Heart right ventricle (tissue), 16 donors: ENCODE results near the gene PLEKHS1. TPM values are rescaled to one million over a fixed set of nuclear protein-coding genes. Genes with fewer than 3 reads are reported as not detected.

ENCODE experiments used
- ATAC-seq, 8 donors: fragments of 200-7000 bp; cut with Tn5 transposase; one replicate each; pipeline ENCODE4 v1.9.1; 2020; ENCODE audit warnings: mild to moderate bottlenecking in 8 of 8, moderate library complexity in 8 of 8, moderate number of reproducible peaks in 1 of 8
- DNase-seq, 2 donors: peaks; one replicate each; pipeline ENCODE4 v3.0.0-alpha.2; 2020
- H3K27ac ChIP-seq, 10 donors: fragments of 200-600 bp; sonication (generic) in 2 of 10; one replicate each; pipeline versions ENCODE4 v1.5.0 to v1.8.0; 2020 to 2022; ENCODE audit warnings: mild to moderate bottlenecking in 3 of 10
- H3K27me3 ChIP-seq, 7 donors: fragments of 200-600 bp; one replicate each; pipeline ENCODE4 v1.8.0; 2021 to 2022; ENCODE audit warnings: mild to moderate bottlenecking in 2 of 7
- H3K36me3 ChIP-seq, 9 donors: fragments of 200-600 bp; sonication (generic) in 1 of 9; one replicate each; pipeline versions ENCODE4 v1.5.0 to v1.8.0; 2020 to 2022; ENCODE audit warnings: mild to moderate bottlenecking in 2 of 9
- H3K4me1 ChIP-seq, 9 donors: fragments of 200-600 bp; sonication (generic) in 1 of 9; one replicate each; pipeline versions ENCODE4 v1.5.0 to v1.8.0; 2020 to 2022; ENCODE audit warnings: mild to moderate bottlenecking in 4 of 9
- H3K4me3 ChIP-seq, 10 donors: fragments of 200-600 bp; sonication (generic) in 2 of 10; one replicate each; pipeline versions ENCODE4 v1.5.0 to v1.8.0; 2020 to 2022; ENCODE audit warnings: mild to moderate bottlenecking in 7 of 10, moderate library complexity in 2 of 10
- H3K9me3 ChIP-seq, 11 donors: fragments of 200-600 bp in 10 of 11; sonication (generic) in 2 of 11; one replicate each; pipeline versions ENCODE4 v1.5.0 to v1.8.0; 2013 to 2022; ENCODE audit warnings: mild to moderate bottlenecking in 2 of 11, control low read depth in 1 of 11, moderate library complexity in 1 of 11
- WGBS, 2 donors: extraction: QIAGEN DNeasy Blood & Tissue Kit; methylation state at CpG; one replicate each; pipeline ENCODE4 v1.1.7; 2013; ENCODE audit warnings: inconsistent platforms in 1 of 2; 5-methylcytosine and 5-hydroxymethylcytosine counted together
- intact Hi-C, 10 donors: fragments of 100-400 bp; cut with DNase I; formaldehyde crosslinking; loops; one replicate each; pipeline versions ENCODE4 v1.11.1 to v1.14.2; 2022
- polyA plus RNA-seq, 2 donors: library from polyadenylated mRNA; stranded (reverse); fragments of 200-250 nt; gene quantifications; one replicate each; pipeline ENCODE4 v1.2.3, GENCODE V29; 2013
- total RNA-seq, 10 donors: library from RNA; stranded (reverse); fragmentation: NEBNext Ultra II Directional in 3 of 10; extraction: Animal tissue kit (Norgen Biotek cat#: 25700) in 3 of 10; gene quantifications; one replicate each; pipeline versions ENCODE4 v1.2.1 to v1.2.4, GENCODE V29; 2021 to 2023
- TF ChIP-seq, protein P1 (sequence below), 9 donors: fragments of 200-600 bp; sonication (generic) in 2 of 9; IDR thresholded peaks; one replicate each; pipeline versions ENCODE4 v1.5.0 to v1.8.0; 2021 to 2022; ENCODE audit warnings: antibody characterized with exemption in 9 of 9, mild to moderate bottlenecking in 5 of 9, moderate library complexity in 1 of 9
- donor health status: Arrhythmogenic right ventricular cardiomyopathy.
- donor health status: ischemic (EF 13 %, LVEDD 7.1; RV severe dilation, severe dysfunction).
- donor health status: healthy with polysubstance abuse.
- donor health status: DM: no; HTN: yes; CAD: no.
- donor health status: DM: no; HTN: no; CAD: no.
- donor health status: ischemic (EF 25% LVEDD 6.9; RV normal size, moderate dysfunction).
- donor health status: ischemic (EF 25% LVEDD 5.7; RV mildly dilated, moderate dysfunction).
- donor health status: healthy.
- donor health status: DM: yes; HTN: yes; CAD: no.
- donor health status: Ischemic cardiomyopathy.
- donor health status: ischemic (EF 35%, LVEDD 5.7; RV mildly dilated, moderate dysfunction).
- donor health status: nonischemic (EF 11% LVEDD 7.7; RV severe dilation, severe dysfunction).
- donor health status: DM: yes; HTN: yes; CAD: no.
- donor health status: PGD.
- donor health status: ischemic (EF 29% LVEDD 5.4; RV normal size, mild dysfunction).
- donor health status: nonischemic (EF 23%, LVEDD 6.1; RV moderate dilation, normal function).

Gene PLEKHS1
- total and polyA plus RNA-seq, 12 donors = 0.01 TPM; not detected in 11

DNA sequence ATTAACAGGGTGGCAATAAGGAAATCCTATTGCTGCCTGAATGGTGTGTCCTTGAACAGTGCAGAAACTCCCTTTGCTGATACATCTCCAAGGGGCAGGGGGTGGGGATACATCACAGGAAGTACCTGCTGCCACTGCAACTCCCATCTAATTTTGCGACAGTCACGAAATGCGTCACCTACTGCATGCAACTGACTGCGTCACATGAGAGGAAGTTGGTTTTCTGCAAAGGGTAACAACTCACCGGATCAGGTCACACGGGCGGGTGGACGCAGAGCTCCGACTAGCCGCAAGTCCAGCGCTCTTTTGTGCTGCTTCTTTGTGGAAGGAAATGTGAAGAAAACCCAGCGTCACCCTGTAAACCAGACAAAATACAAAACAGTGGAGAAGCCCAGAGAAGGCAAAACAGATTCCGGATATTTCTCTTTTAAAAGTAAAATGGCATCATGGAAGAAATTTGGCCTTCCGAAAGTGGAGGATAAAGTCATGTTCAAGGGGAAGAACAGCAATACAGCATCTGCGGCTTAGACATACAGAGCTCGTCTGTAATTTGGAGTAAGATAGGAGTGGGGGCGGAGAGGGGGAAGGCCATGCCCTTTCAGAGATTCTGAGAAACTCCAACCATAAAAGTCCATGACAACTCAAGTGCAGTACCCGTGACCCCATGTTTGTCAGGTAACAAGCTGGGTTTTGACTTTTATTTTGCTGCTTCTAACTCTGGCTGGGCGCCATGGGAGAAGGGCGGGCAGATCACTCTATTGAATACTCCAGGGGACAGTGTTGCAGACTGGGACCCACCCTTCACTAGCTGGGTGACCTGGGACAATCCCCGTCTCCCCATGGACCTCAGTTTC is 32.3 kb upstream of the PLEKHS1 start:
- Histone ChIP-seq H3K36me3 (peaks cover 0 to 69% (median 23%) of the 10 kb centered on the region in 9 donors), H3K4me3 (no peak overlapping the region), H3K4me1 (peaks cover 0 to 8% (median 0%) of the 10 kb centered on the region in 9 donors), H3K9me3 (peaks cover 0 to 9% (median 0%) of the 10 kb centered on the region in 11 donors), H3K27me3 (no peaks in the 10 kb centered on the region), H3K27ac (no peak overlapping the region)
- TF ChIP-seq, protein P1, sequence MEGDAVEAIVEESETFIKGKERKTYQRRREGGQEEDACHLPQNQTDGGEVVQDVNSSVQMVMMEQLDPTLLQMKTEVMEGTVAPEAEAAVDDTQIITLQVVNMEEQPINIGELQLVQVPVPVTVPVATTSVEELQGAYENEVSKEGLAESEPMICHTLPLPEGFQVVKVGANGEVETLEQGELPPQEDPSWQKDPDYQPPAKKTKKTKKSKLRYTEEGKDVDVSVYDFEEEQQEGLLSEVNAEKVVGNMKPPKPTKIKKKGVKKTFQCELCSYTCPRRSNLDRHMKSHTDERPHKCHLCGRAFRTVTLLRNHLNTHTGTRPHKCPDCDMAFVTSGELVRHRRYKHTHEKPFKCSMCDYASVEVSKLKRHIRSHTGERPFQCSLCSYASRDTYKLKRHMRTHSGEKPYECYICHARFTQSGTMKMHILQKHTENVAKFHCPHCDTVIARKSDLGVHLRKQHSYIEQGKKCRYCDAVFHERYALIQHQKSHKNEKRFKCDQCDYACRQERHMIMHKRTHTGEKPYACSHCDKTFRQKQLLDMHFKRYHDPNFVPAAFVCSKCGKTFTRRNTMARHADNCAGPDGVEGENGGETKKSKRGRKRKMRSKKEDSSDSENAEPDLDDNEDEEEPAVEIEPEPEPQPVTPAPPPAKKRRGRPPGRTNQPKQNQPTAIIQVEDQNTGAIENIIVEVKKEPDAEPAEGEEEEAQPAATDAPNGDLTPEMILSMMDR (IDR thresholded peaks at IDR 0.05) = no peak
- ATAC-seq (no peak), DNase-seq (no peak)
- 95 to 96% methylated on average over 21 of the region's 21 CpGs for whole genome bisulfite sequencing, 2 donors
- intact Hi-C loops = loop anchor here in 1 of 10 donors (10.0 kb wide), 1 partner anchor 386 kb away; no protein-coding TSS in a partner anchor

- DNase-seq (no peak), ATAC-seq (no peak)
- TF ChIP-seq, protein P1 (IDR thresholded peaks at IDR 0.05) = no peak
- intact Hi-C loops = no loop called here
- Histone ChIP-seq H3K9me3 (peaks cover 0 to 9% (median 0%) of the 10 kb centered on the region in 11 donors), H3K4me1 (peaks cover 0 to 8% (median 0%) of the 10 kb centered on the region in 9 donors), H3K36me3 (peaks cover 0 to 75% (median 34%) of the 10 kb centered on the region in 9 donors), H3K4me3 (no peak overlapping the region), H3K27me3 (no peaks in the 10 kb centered on the region), H3K27ac (no peak overlapping the region)
- 89 to 91% methylated on average over 8 of the region's 8 CpGs for WGBS, 2 donors
Observed at GRCh38 chr10:113720386-113720785, 31.1 kb upstream of the PLEKHS1 start.

- H3K4me1 ChIP-seq = no peaks in the 10 kb centered on the region
Observed at GRCh38 chr10:113732160-113732881, 19.2 kb upstream of the PLEKHS1 start.

DNA sequence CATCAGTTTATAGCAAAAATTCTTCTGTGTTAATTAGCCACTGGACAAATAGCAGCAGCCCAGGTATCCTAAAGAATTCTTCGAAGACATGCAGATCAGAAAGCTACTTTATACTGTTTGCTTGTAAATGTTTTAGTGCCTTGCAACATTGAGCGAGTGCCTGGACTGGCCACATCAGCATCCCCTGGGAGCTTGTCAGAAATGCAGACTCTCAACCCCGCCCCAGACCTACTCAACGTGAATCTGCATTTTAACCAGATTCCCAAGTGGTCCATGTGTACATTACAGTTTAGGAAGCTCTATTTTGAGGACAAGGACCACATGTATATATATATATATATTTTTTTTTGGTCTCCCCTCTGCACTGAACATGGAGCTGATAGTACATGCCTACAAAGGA is 18.5 kb upstream of the PLEKHS1 start:
- no peaks in the 10 kb centered on the region for H3K4me1 ChIP-seq
- WGBS, 2 donors = 75 to 85% methylated on average over 4 of the region's 4 CpGs
- H3K9me3 ChIP-seq = peaks cover 0 to 6% (median 0%) of the 10 kb centered on the region in 11 donors
- H3K27me3 ChIP-seq = peaks cover 0 to 4% (median 0%) of the 10 kb centered on the region in 7 donors
- TF ChIP-seq, protein P1 (IDR thresholded peaks at IDR 0.05) = no peak
- H3K27ac ChIP-seq = no peak overlapping the region
- peaks cover 0 to 48% (median 12%) of the 10 kb centered on the region in 9 donors for H3K36me3 ChIP-seq
- no peak for DNase-seq
- ATAC-seq = no peak
- no peak overlapping the region for H3K4me3 ChIP-seq
- intact Hi-C loops = no loop called here

More at GRCh38 chr10:113732160-113732881, 19.2 kb upstream of the PLEKHS1 start:
- intact Hi-C loops = no loop called here
- no peak for ATAC-seq
- H3K27ac ChIP-seq = no peak overlapping the region
- TF ChIP-seq, protein P1 (IDR thresholded peaks at IDR 0.05) = no peak
- no peak for DNase-seq
- 91 to 92% methylated on average over 9 of the region's 9 CpGs for WGBS, 2 donors
- peaks cover 0 to 53% (median 12%) of the 10 kb centered on the region in 9 donors for H3K36me3 ChIP-seq
- H3K27me3 ChIP-seq = no peaks in the 10 kb centered on the region
- H3K9me3 ChIP-seq = peaks cover 0 to 6% (median 0%) of the 10 kb centered on the region in 11 donors
- H3K4me3 ChIP-seq = no peak overlapping the region
